ENCODE data around the gene PHIP.

DNA sequence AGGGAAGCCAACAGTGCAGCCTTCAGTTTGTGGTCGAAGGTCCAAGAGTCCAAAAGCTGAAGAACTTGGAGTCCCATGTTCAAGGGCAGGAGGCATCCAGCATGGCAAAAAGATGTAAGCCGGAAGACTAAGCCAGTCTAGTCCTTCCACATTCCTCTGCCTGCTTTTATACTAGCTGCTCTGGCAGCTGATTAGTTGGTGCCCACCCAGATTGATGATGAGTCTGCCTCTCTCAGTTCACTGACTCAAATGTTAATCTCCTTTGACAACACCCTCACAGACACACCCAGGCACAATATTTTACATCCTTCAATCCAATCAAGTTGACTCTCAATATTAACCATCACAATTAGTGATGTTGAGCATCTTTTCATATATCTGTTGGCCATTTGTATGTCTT is 23.1 kb upstream of the PHIP start:
- TF ChIP-seq EP300 (IDR thresholded peaks at IDR 0.05) (no peak), POLR2A (IDR thresholded peaks at IDR 0.05) (no peak), POLR2AphosphoS5 (IDR thresholded peaks at IDR 0.05) (no peak)
- TF ChIP-seq, protein P1, sequence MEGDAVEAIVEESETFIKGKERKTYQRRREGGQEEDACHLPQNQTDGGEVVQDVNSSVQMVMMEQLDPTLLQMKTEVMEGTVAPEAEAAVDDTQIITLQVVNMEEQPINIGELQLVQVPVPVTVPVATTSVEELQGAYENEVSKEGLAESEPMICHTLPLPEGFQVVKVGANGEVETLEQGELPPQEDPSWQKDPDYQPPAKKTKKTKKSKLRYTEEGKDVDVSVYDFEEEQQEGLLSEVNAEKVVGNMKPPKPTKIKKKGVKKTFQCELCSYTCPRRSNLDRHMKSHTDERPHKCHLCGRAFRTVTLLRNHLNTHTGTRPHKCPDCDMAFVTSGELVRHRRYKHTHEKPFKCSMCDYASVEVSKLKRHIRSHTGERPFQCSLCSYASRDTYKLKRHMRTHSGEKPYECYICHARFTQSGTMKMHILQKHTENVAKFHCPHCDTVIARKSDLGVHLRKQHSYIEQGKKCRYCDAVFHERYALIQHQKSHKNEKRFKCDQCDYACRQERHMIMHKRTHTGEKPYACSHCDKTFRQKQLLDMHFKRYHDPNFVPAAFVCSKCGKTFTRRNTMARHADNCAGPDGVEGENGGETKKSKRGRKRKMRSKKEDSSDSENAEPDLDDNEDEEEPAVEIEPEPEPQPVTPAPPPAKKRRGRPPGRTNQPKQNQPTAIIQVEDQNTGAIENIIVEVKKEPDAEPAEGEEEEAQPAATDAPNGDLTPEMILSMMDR (IDR thresholded peaks at IDR 0.05), result no peak

Data from suprapubic skin (tissue), 4 donors.